Activated T-helper 1 cell treated with anti-CD3 and anti-CD28 coated beads, Interleukin-12 subunit alpha, Interleukin-12 subunit beta, Interleukin-2, Interleukin-4 antibody, amounts not matched to agents 30 ng/mL and 10 ng/mL and 1 ng/mL, durations not matched to agents 14 hours and 24 hours and 36 hours (primary cell): ENCODE results near the gene LLPH. TPM values are rescaled to one million over a fixed set of nuclear protein-coding genes. Genes with fewer than 3 reads are reported as not detected.

ENCODE experiments used
- DNase-seq: peaks from one replicate; pipeline ENCODE4 v3.0.0; 2021; ENCODE audit warnings: low spot score
- H3K27ac Mint-ChIP-seq: one replicate; pipeline ENCODE4 v1.8.0; 2021; ENCODE audit warnings: mild to moderate bottlenecking, mixed read lengths
- H3K27me3 Mint-ChIP-seq: one replicate; pipeline ENCODE4 v1.8.0; 2022; ENCODE audit warnings: mild to moderate bottlenecking, moderate library complexity, mixed read lengths; ENCODE audit not compliant: insufficient read depth
- H3K36me3 Mint-ChIP-seq: one replicate; pipeline ENCODE4 v1.8.0; 2021; ENCODE audit warnings: low read depth, mixed read lengths
- H3K4me1 Mint-ChIP-seq: one replicate; pipeline ENCODE4 v1.8.0; 2021; ENCODE audit warnings: low read depth, mixed read lengths
- H3K4me3 Mint-ChIP-seq: one replicate; pipeline ENCODE4 v1.8.0; 2021; ENCODE audit warnings: mild to moderate bottlenecking, moderate library complexity, mixed read lengths
- H3K9me3 Mint-ChIP-seq: one replicate; pipeline ENCODE4 v1.8.0; 2021; ENCODE audit warnings: mixed read lengths
- intact Hi-C: fragments of 100-400 bp; cut with micrococcal nuclease; formaldehyde crosslinking; loops from one replicate; pipeline ENCODE4 v1.15.1; 2024
- total RNA-seq: library from RNA; stranded (reverse); gene quantifications from 2 replicates; pipeline ENCODE4 v1.2.3, GENCODE V29; 2022

LLPH gene
- total RNA-seq, 1 donor from 2014 or later: 33.6 TPM

DNA sequence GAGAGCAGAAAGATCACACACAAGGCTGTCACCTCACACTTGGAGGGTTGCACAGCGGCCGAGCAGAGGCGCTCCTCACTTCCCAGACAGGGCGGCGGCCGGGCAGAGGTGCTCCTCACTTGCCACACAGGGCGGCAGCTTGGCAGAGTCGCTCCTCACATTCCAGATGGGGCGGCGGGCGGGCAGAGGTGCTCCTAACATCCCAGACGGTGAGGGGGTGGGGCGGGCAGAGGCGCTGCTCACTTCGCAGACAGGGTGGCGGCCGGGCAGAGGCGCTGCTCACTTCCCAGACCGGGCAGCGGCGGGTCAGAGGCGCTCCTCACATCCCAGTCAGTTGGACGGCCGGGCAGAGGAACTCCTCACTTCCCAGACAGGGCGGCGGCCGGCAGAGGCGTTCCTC lies 30.2 kb upstream of the LLPH start:
- intact Hi-C loops: no loop called here
- Mint-ChIP-seq H3K4me3 (no peak overlapping the region), H3K36me3 (peaks cover 47% of the 10 kb centered on the region), H3K4me1 (peaks cover 39% of the 10 kb centered on the region), H3K27me3 (no peaks in the 10 kb centered on the region), H3K27ac (no peak overlapping the region), H3K9me3 (peaks cover 15% of the 10 kb centered on the region)
- no peak for DNase-seq

DNA sequence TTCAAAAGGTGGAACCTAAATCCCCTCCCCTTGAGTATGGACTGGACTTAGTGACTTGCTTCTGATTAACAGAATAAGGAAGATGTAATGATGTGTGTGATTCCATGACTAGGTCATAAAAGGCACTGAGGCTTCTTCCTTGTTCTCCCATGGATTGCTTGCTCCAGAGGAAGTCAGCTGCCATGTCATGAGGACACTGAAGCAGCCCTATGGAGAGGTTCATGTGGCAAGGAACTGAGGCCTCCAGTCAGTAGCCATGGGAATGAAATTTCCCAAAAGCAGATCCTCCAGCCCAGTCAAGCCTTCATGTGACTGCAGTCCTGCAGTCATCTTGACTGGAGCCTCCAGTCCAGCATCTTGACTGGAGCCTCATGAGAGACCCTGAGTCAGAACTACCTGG lies 28.6 kb upstream of the LLPH start:
- H3K4me3 Mint-ChIP-seq: no peak overlapping the region
- no peaks in the 10 kb centered on the region for H3K27me3 Mint-ChIP-seq
- intact Hi-C loops: no loop called here
- peaks cover 37% of the 10 kb centered on the region for H3K36me3 Mint-ChIP-seq
- H3K4me1 Mint-ChIP-seq: peaks cover 34% of the 10 kb centered on the region
- no peak for DNase-seq
- no peaks in the 10 kb centered on the region for H3K9me3 Mint-ChIP-seq
- no peak overlapping the region for H3K27ac Mint-ChIP-seq

GRCh38 chr12:66156654-66157053 lies 26.1 kb upstream of the LLPH start:
- DNase-seq: no peak
- Mint-ChIP-seq H3K27me3 (no peaks in the 10 kb centered on the region), H3K4me1 (peaks cover 17% of the 10 kb centered on the region), H3K9me3 (no peaks in the 10 kb centered on the region), H3K4me3 (no peak overlapping the region), H3K27ac (no peak overlapping the region), H3K36me3 (peaks cover 32% of the 10 kb centered on the region)
- intact Hi-C loops: no loop called here

- H3K4me3 Mint-ChIP-seq: no peak overlapping the region
- peaks cover 32% of the 10 kb centered on the region for H3K36me3 Mint-ChIP-seq
- H3K27me3 Mint-ChIP-seq: no peaks in the 10 kb centered on the region
Observed at GRCh38 chr12:66154776-66155175, 24.2 kb upstream of the LLPH start.

GRCh38 chr12:66152732-66153131 lies 22.2 kb upstream of the LLPH start:
- intact Hi-C loops: no loop called here

More at GRCh38 chr12:66154776-66155175, 24.2 kb upstream of the LLPH start:
- Mint-ChIP-seq H3K9me3 (no peaks in the 10 kb centered on the region), H3K4me1 (peaks cover 22% of the 10 kb centered on the region), H3K27ac (no peak overlapping the region)
- no peak for DNase-seq
- intact Hi-C loops: no loop called here

DNA sequence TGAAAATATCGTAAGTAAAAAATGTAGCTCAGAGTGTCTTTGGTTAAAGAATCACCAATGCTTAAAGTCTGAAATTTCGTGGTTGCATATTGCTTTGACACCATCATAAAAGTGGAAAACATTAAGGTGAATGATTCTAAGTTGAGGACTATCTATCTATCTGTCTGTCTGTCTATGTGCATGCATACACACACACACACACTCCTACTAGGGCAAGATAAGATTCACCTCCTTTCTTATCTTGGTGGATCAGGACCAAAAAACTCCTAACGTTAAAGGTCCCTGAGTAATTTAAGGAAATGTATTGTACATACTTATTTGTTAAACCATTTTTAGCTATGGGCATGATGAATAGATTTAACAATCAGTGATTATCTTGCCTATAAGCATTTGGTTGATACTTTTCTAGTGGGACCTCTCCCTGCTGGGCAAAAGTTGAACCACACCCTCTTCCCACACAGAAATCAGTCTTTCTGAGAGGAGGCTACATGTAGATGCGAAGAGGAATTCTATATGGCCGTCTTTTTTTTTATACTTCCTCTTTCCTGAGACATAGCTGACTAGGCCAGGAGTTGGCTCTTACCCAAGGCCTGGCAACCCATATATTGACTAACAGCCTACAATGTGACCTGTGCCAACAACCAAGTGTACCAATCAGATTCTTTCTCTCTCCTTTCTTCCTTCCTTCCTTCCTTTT lies 19.3 kb upstream of the LLPH start:
- Mint-ChIP-seq H3K27me3 (no peaks in the 10 kb centered on the region), H3K36me3 (peaks cover 23% of the 10 kb centered on the region), H3K4me1 (peaks cover 28% of the 10 kb centered on the region), H3K27ac (no peak overlapping the region), H3K4me3 (no peak overlapping the region), H3K9me3 (no peaks in the 10 kb centered on the region)
- intact Hi-C loops: no loop called here
- no peak for DNase-seq

More at GRCh38 chr12:66152732-66153131, 22.2 kb upstream of the LLPH start:
- Mint-ChIP-seq H3K36me3 (peaks cover 29% of the 10 kb centered on the region), H3K9me3 (no peaks in the 10 kb centered on the region), H3K4me3 (no peak overlapping the region), H3K27ac (no peak overlapping the region), H3K4me1 (peaks cover 15% of the 10 kb centered on the region), H3K27me3 (no peaks in the 10 kb centered on the region)
- no peak for DNase-seq

- peaks cover 17% of the 10 kb centered on the region for H3K9me3 Mint-ChIP-seq
- H3K4me3 Mint-ChIP-seq: no peak overlapping the region
- H3K4me1 Mint-ChIP-seq: peaks cover 21% of the 10 kb centered on the region
- H3K27ac Mint-ChIP-seq: peak overlapping the region; percentile 58
- peaks cover 54% of the 10 kb centered on the region for H3K36me3 Mint-ChIP-seq
- no peak for DNase-seq
- intact Hi-C loops: loop anchor here (1.0 kb wide), 2 partner anchors 264 to 549 kb away; no protein-coding TSS in a partner anchor
- H3K27me3 Mint-ChIP-seq: no peaks in the 10 kb centered on the region
Observed at GRCh38 chr12:66144791-66145754, 14.5 kb upstream of the LLPH start.

- Mint-ChIP-seq H3K4me1 (peaks cover 18% of the 10 kb centered on the region), H3K36me3 (peaks cover 62% of the 10 kb centered on the region), H3K9me3 (peaks cover 27% of the 10 kb centered on the region), H3K27ac (no peak overlapping the region), H3K4me3 (no peak overlapping the region), H3K27me3 (no peaks in the 10 kb centered on the region)
- intact Hi-C loops: no loop called here
- no peak for DNase-seq
Observed at GRCh38 chr12:66143868-66144267, 13.3 kb upstream of the LLPH start.

DNA sequence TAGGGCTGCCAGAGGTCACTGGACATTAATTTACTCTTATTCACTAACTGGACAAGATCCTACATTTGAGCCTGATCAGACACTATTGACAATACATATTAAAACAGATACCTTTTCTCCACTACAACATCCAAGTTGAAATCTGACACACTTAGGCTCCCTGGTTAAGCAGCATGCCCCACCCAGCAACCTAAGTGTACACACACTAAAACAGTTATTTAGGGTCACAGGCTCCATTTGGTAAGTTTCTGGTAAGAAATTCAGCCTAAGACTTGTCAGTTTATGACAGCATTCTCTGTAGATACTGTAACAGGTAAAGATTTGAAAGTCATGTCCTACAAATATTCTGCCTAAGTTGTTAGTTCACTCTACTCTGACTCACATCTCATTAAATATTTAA lies 12.3 kb upstream of the LLPH start:
- Mint-ChIP-seq H3K36me3 (peaks cover 60% of the 10 kb centered on the region), H3K4me3 (no peak overlapping the region), H3K27ac (no peak overlapping the region), H3K4me1 (peaks cover 18% of the 10 kb centered on the region), H3K27me3 (no peaks in the 10 kb centered on the region), H3K9me3 (peaks cover 27% of the 10 kb centered on the region)
- no peak for DNase-seq
- intact Hi-C loops: no loop called here

DNA sequence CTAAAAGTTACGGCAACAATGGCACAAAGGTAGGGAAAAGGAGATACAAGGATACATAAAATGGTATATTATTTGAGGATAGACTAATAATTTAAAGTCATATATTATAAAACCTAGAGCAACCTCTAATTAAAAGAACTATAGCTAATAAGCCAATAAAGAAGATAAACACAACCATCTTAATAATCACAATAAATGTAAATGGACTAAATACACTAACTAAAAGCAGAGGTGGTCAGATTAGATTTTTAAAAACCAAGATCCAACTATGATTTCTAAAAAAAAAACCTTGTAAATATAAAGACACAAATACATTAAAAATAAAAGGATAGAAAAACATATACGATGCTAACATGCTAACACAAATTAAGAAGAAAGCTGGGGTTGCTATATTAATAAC lies 10.7 kb upstream of the LLPH start:
- Mint-ChIP-seq H3K27ac (no peak overlapping the region), H3K4me3 (no peak overlapping the region), H3K27me3 (no peaks in the 10 kb centered on the region), H3K4me1 (peaks cover 18% of the 10 kb centered on the region), H3K9me3 (peaks cover 27% of the 10 kb centered on the region), H3K36me3 (peaks cover 70% of the 10 kb centered on the region)
- intact Hi-C loops: no loop called here
- DNase-seq: no peak

GRCh38 chr12:66140731-66141130 lies 10.2 kb upstream of the LLPH start:
- intact Hi-C loops: no loop called here
- peaks cover 13% of the 10 kb centered on the region for H3K4me1 Mint-ChIP-seq
- no peak overlapping the region for H3K27ac Mint-ChIP-seq
- H3K9me3 Mint-ChIP-seq: peaks cover 27% of the 10 kb centered on the region
- DNase-seq: no peak
- H3K4me3 Mint-ChIP-seq: no peak overlapping the region
- H3K36me3 Mint-ChIP-seq: peaks cover 71% of the 10 kb centered on the region
- H3K27me3 Mint-ChIP-seq: no peaks in the 10 kb centered on the region

DNA sequence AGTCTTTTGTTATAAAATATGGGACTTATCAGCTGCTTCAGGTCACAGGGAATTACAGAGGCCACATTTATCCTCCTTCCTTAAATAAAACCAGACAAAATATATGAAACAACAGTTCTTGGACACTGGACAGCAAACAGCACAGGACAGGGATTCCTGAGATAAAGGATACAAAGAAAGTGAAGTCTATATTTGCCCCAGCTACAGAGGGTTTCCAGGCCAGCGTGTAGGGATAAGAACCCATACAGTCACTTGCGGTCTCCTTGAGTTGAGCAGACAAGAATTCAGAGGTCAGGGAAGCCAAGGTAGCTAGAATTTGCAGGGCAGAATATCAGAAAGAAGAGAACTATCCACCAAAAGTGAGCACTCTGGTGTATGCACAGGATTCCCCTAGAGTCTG lies 8.8 kb upstream of the LLPH start:
- intact Hi-C loops: no loop called here
- no peak for DNase-seq
- Mint-ChIP-seq H3K27ac (no peak overlapping the region), H3K4me1 (no peaks in the 10 kb centered on the region), H3K4me3 (no peak overlapping the region), H3K36me3 (peaks cover 64% of the 10 kb centered on the region), H3K27me3 (no peaks in the 10 kb centered on the region), H3K9me3 (peaks cover 27% of the 10 kb centered on the region)

DNA sequence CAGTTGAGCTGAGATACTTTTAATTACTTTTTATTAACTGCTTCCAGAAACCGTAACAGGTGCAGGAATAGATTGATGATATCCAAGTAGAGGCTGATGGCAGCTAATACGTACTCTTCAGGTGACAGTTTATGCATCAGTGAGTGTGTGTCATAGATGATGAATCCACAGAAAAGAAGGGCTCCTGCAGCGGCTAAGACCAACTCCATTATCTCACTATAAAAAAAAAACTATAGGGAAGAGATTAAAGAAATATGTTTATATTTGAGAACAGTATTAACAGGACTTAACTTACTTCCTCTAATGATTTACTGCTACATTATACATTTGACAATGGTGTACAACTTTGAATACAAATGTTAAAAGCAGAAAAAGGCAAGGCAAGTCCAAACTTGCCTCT lies 7.4 kb upstream of the LLPH start:
- no peak overlapping the region for H3K27ac Mint-ChIP-seq
- H3K4me3 Mint-ChIP-seq: no peak overlapping the region
- intact Hi-C loops: no loop called here
- peaks cover 2% of the 10 kb centered on the region for H3K4me1 Mint-ChIP-seq
- no peak for DNase-seq
- H3K36me3 Mint-ChIP-seq: peaks cover 54% of the 10 kb centered on the region
- H3K9me3 Mint-ChIP-seq: peaks cover 27% of the 10 kb centered on the region
- H3K27me3 Mint-ChIP-seq: no peaks in the 10 kb centered on the region
